Measurements from ENCODE around the gene ZNF839.
A peak's percentile ranks its signal among the peaks of the same experiment; 100 is the strongest.
"Not testable (repeated sequence)": the region's sequence is repeated elsewhere in the genome, so short reads cannot be mapped to it uniquely, and the experiment has no call there.

The ZNF839 gene

GRCh38 chr14:102335163-102335562 lies 15.6 kb downstream of the ZNF839 start:
- DNase-seq (ENCODE audit: low read depth in 1 of 2, low spot score in 1 of 2) = no peak

- DNase-seq (ENCODE audit: low read depth in 1 of 2, low spot score in 1 of 2) = no peak
These were observed 19.2 kb downstream of the ZNF839 start for GRCh38 chr14:102338724-102339123.

GRCh38 chr14:102341566-102341965 lies 22.0 kb downstream of the ZNF839 start:
- no peak for DNase-seq (ENCODE audit: low read depth in 1 of 2, low spot score in 1 of 2)

- no peak for DNase-seq (ENCODE audit: low read depth in 1 of 2, low spot score in 1 of 2)
These were observed 22.7 kb downstream of the ZNF839 start for GRCh38 chr14:102342238-102342637.

- DNase-seq (ENCODE audit: low read depth in 1 of 2, low spot score in 1 of 2) = no peak
These were observed 24.5 kb downstream of the ZNF839 start for GRCh38 chr14:102344084-102344483.

- no peak for DNase-seq (ENCODE audit: low read depth in 1 of 2, low spot score in 1 of 2)
These were observed 24.9 kb downstream of the ZNF839 start for GRCh38 chr14:102344485-102344884.

GRCh38 chr14:102345232-102345631 lies 25.7 kb downstream of the ZNF839 start:
- DNase-seq (ENCODE audit: low read depth in 1 of 2, low spot score in 1 of 2) = no peak

- no peak for DNase-seq (ENCODE audit: low read depth in 1 of 2, low spot score in 1 of 2)
These were observed 27.1 kb downstream of the ZNF839 start for GRCh38 chr14:102346645-102347044.

- no peak for DNase-seq (ENCODE audit: low read depth in 1 of 2, low spot score in 1 of 2)
These were observed 28.8 kb downstream of the ZNF839 start for GRCh38 chr14:102348376-102348775.

GRCh38 chr14:102351023-102351422 lies 31.5 kb downstream of the ZNF839 start:
- no peak for DNase-seq (ENCODE audit: low read depth in 1 of 2, low spot score in 1 of 2)

- DNase-seq (ENCODE audit: low read depth in 1 of 2, low spot score in 1 of 2) = not testable (repeated sequence)
These were observed 32.0 kb downstream of the ZNF839 start for GRCh38 chr14:102351593-102351992.

GRCh38 chr14:102352213-102352612 lies 32.7 kb downstream of the ZNF839 start:
- DNase-seq (ENCODE audit: low read depth in 1 of 2, low spot score in 1 of 2) = no peak

GRCh38 chr14:102353126-102353619 lies 33.6 kb downstream of the ZNF839 start:
- DNase-seq (ENCODE audit: low read depth in 1 of 2, low spot score in 1 of 2) = no peak

- DNase-seq (ENCODE audit: low read depth in 1 of 2, low spot score in 1 of 2) = no peak
These were observed 36.7 kb downstream of the ZNF839 start for GRCh38 chr14:102356280-102356679.

- DNase-seq (ENCODE audit: low read depth in 1 of 2, low spot score in 1 of 2) = no peak
These were observed 39.8 kb downstream of the ZNF839 start for GRCh38 chr14:102359341-102359740.

GRCh38 chr14:102360388-102360787 lies 40.8 kb downstream of the ZNF839 start:
- DNase-seq (ENCODE audit: low read depth in 1 of 2, low spot score in 1 of 2) = no peak

GRCh38 chr14:102362084-102362483 lies 42.5 kb downstream of the ZNF839 start:
- peak; percentile 24 to 60 for DNase-seq (ENCODE audit: low read depth in 1 of 2, low spot score in 1 of 2)

- peak; percentile 96 to 98 for DNase-seq (ENCODE audit: low read depth in 1 of 2, low spot score in 1 of 2)
These were observed 43.1 kb downstream of the ZNF839 start, which contains the start of the genes CINP and TECPR2 for GRCh38 chr14:102362545-102363181. Gene CINP, minus strand, starts transcription at chr14:102362890. Its CDS starts 39 bp downstream, at chr14:102362851. Gene TECPR2, plus strand, starts transcription at chr14:102362941. Its CDS starts 13,781 bp downstream, at chr14:102376722.

GRCh38 chr14:102363182-102363943 lies 43.8 kb downstream of the ZNF839 start:
- peak in 1 of 2 donors; percentile 5 for DNase-seq (ENCODE audit: low read depth in 1 of 2, low spot score in 1 of 2)

- DNase-seq (ENCODE audit: low read depth in 1 of 2, low spot score in 1 of 2) = no peak
These were observed 50.8 kb downstream of the ZNF839 start for GRCh38 chr14:102370305-102370809.

GRCh38 chr14:102371361-102371760 lies 51.8 kb downstream of the ZNF839 start:
- no peak for DNase-seq (ENCODE audit: low read depth in 1 of 2, low spot score in 1 of 2)

- DNase-seq (ENCODE audit: low read depth in 1 of 2, low spot score in 1 of 2) = no peak
These were observed 53.6 kb downstream of the ZNF839 start for GRCh38 chr14:102373110-102373509.

All from activated CD4-positive, alpha-beta T cell treated with anti-CD3 and anti-CD28 coated beads, Interleukin-2, amount 50 U/mL, for 24 hours (primary cell).